Liver (tissue), 2 donors: Measurements from ENCODE around the gene JAKMIP3.

Experiments used
- YY1 ChIP-seq: IDR thresholded peaks from 2 replicates; pipeline ENCODE4 v1.6.1; 2016; ENCODE audit warnings: antibody characterized with exemption, mild to moderate bottlenecking
- TF ChIP-seq, protein P1 (sequence below): fragments of 150-350 bp; IDR thresholded peaks from 2 replicates; pipeline ENCODE4 v1.5.1; 2017; ENCODE audit warnings: improper control_type of control experiment, low read depth, low read length; ENCODE audit not compliant: missing input control
- donor health status: healthy.

DNA sequence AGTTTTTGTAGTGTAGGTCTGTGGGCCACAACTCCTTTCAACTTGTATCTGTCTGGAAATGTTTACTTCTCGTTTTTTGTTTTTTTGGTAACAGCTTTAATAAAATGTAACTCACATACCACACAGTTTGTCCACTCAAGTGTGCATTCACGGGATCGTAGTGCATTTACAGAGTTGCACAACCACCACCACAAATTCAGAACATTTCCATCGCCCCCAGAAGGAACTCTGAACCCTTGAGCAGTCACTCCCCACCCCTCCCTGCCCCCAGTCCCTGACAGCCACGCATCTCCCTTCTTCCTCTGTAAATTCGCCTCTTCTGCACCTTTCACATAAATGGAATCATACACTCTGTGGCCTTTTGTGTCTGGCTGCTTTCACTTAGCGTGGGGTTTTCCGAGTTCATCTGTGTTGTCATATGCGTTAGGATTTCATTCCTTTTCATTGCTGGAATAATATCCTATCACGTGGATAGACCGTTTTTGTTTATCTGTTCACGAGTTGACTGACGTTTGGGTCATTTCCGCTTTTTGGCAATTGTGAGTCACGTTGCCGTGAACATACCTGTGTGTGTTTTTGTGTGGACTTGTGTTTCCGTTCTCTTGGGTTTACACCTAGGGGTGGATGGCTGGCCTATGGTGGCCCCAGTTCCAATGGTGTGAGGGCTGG lies 10.3 kb downstream of the JAKMIP3 start:
- TF ChIP-seq, protein P1, sequence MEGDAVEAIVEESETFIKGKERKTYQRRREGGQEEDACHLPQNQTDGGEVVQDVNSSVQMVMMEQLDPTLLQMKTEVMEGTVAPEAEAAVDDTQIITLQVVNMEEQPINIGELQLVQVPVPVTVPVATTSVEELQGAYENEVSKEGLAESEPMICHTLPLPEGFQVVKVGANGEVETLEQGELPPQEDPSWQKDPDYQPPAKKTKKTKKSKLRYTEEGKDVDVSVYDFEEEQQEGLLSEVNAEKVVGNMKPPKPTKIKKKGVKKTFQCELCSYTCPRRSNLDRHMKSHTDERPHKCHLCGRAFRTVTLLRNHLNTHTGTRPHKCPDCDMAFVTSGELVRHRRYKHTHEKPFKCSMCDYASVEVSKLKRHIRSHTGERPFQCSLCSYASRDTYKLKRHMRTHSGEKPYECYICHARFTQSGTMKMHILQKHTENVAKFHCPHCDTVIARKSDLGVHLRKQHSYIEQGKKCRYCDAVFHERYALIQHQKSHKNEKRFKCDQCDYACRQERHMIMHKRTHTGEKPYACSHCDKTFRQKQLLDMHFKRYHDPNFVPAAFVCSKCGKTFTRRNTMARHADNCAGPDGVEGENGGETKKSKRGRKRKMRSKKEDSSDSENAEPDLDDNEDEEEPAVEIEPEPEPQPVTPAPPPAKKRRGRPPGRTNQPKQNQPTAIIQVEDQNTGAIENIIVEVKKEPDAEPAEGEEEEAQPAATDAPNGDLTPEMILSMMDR = no peak
- TF ChIP-seq YY1 = no peak
